HepG2 (cell line): Measurements from ENCODE around the gene FGGY. TPM values are rescaled to one million over a fixed set of nuclear protein-coding genes. Genes with fewer than 3 reads are reported as not detected.

ENCODE experiments used
- ATAC-seq: fragments of 200-7000 bp; cut with Tn5 transposase; 3 replicates; pipeline ENCODE4 v1.9.1; 2020; ENCODE audit warnings: mild to moderate bottlenecking, moderate library complexity
- BruUV-seq: library from RNA; stranded (reverse); fragments of 400-500 nt; replicated peaks from 2 replicates; lab custom pipeline; 2021; lab: Mats Ljungman, UMichigan
- CTCF ChIA-PET: fragments of 300-600 bp; formaldehyde crosslinking; extraction: SDS; loops from one replicate; lab custom pipeline; 2021; ENCODE audit warnings: low total read pairs, inconsistent platforms, low intra/inter-chr PET ratio; lab: Yijun Ruan, JAX
- POLR2A ChIA-PET: fragments of 350-600 bp; sonication (Branson Sonifier 250); formaldehyde crosslinking; loops from one replicate; lab custom pipeline; 2020; ENCODE audit warnings: antibody characterized with exemption, inconsistent platforms; lab: Yijun Ruan, JAX
- DNase-seq: peaks from one replicate; pipeline ENCODE4 v3.0.0-alpha.2; 2015; ENCODE audit warnings: low spot score
- FAIRE-seq: peaks from 3 replicates; lab custom pipeline; 2011; peaks lifted over from hg19 to GRCh38; lab: Jason Lieb, UNC
- H2AFZ ChIP-seq: one replicate; pipeline ENCODE4 v1.6.1; 2011; ENCODE audit warnings: low read length, inconsistent platforms
- H3K27ac ChIP-seq: fragments of 300-600 bp; 3 replicates; pipeline ENCODE4 v1.8.0; 2011; ENCODE audit warnings: mixed run types, mild to moderate bottlenecking, mixed read lengths, low read length, inconsistent platforms; ENCODE audit not compliant: insufficient read depth; ENCODE audit errors: extremely low read length
- H3K27me3 ChIP-seq, 2 experiments: fragments of 200-600 bp in 1 of 2; 2 replicates in 1 of 2; 3 replicates in 1 of 2; pipeline versions ENCODE4 v1.6.0 to v1.8.0; 2011; ENCODE audit warnings: low read length in 2 of 2, mild to moderate bottlenecking in 2 of 2, moderate library complexity in 2 of 2, inconsistent platforms in 1 of 2; ENCODE audit not compliant: insufficient read depth in 2 of 2, control insufficient read depth in 1 of 2
- H3K36me3 ChIP-seq, 2 experiments: fragments of 200-600 bp in 1 of 2; replicated peaks in 1 of 2; 2 replicates in 1 of 2; 3 replicates in 1 of 2; pipeline versions ENCODE4 v1.5.1 to v1.8.0; 2011; ENCODE audit warnings: low read length in 2 of 2, inconsistent platforms in 1 of 2; ENCODE audit not compliant: insufficient read depth in 2 of 2, control insufficient read depth in 1 of 2
- H3K4me1 ChIP-seq: 2 replicates; pipeline ENCODE4 v1.5.1; 2012; ENCODE audit warnings: low read length, inconsistent platforms; ENCODE audit not compliant: insufficient read depth
- H3K4me2 ChIP-seq: 2 replicates; pipeline ENCODE4 v1.6.0; 2011; ENCODE audit warnings: low read depth, low read length, inconsistent platforms
- H3K4me3 ChIP-seq, 3 experiments: fragments of 200-600 bp in 1 of 3; sonication (generic), shearing (Covaris generic) in 1 of 3; replicated peaks in 1 of 3; 2 replicates each; pipeline ENCODE4 v1.5.1; 2011 to 2016; ENCODE audit warnings: low read length in 3 of 3, inconsistent platforms in 2 of 3, low read depth in 2 of 3, mild to moderate bottlenecking in 2 of 3, control low read depth in 1 of 3, mixed read lengths in 1 of 3; ENCODE audit not compliant: insufficient read depth in 1 of 3
- H3K79me2 ChIP-seq: one replicate; pipeline ENCODE4 v1.6.1; 2011; ENCODE audit warnings: low read length, inconsistent platforms; ENCODE audit not compliant: insufficient read depth
- H3K9ac ChIP-seq: 2 replicates; pipeline ENCODE4 v1.6.0; 2011; ENCODE audit warnings: mild to moderate bottlenecking, low read depth, low read length, inconsistent platforms; ENCODE audit not compliant: insufficient read depth
- H3K9me3 ChIP-seq: 2 replicates; pipeline ENCODE4 v1.5.1; 2012; ENCODE audit warnings: mild to moderate bottlenecking, low read length
- H4K20me1 ChIP-seq: 2 replicates; pipeline ENCODE4 v1.6.0; 2011; ENCODE audit warnings: inconsistent platforms, mild to moderate bottlenecking, low read length, moderate library complexity; ENCODE audit not compliant: insufficient read depth
- CREB1 ChIP-seq, 2 experiments: fragments of 450-650 bp in 1 of 2; IDR thresholded peaks; 2 replicates each; pipeline ENCODE4 v1.6.1; 2016 to 2017; ENCODE audit warnings: control low read depth in 1 of 2, mild to moderate bottlenecking in 1 of 2, missing compliant biosample characterization in 1 of 2, missing genetic modification characterization in 1 of 2
- ELF3 ChIP-seq: IDR thresholded peaks from 2 replicates; pipeline ENCODE4 v1.6.1; 2016; ENCODE audit warnings: missing genetic modification reagents, missing compliant biosample characterization
- FOXJ3 ChIP-seq: sonication (generic); formaldehyde crosslinking; IDR thresholded peaks from 2 replicates; pipeline ENCODE4 v1.4.0; 2020; ENCODE audit warnings: missing genetic modification reagents, mild to moderate bottlenecking, borderline replicate concordance
- FOXP1 ChIP-seq, 2 experiments: fragments of 450-650 bp in 1 of 2; IDR thresholded peaks; 2 replicates each; pipeline ENCODE4 v1.6.1; 2017 to 2018; ENCODE audit warnings: antibody characterized with exemption in 1 of 2
- GFI1 ChIP-seq: sonication (generic); formaldehyde crosslinking; IDR thresholded peaks from 2 replicates; pipeline ENCODE4 v1.5.0; 2020; ENCODE audit warnings: missing genetic modification reagents, mild to moderate bottlenecking, borderline replicate concordance
- HNF4A ChIP-seq: sonication (generic); formaldehyde crosslinking; IDR thresholded peaks from 2 replicates; pipeline ENCODE4 v1.4.0; 2020; ENCODE audit warnings: missing genetic modification reagents
- HOXA3 ChIP-seq: sonication (generic); formaldehyde crosslinking; IDR thresholded peaks from 2 replicates; pipeline ENCODE4 v1.5.0; 2020; ENCODE audit warnings: missing genetic modification reagents
- ISL2 ChIP-seq: sonication (generic); formaldehyde crosslinking; IDR thresholded peaks from 2 replicates; pipeline ENCODE4 v1.5.0; 2020; ENCODE audit warnings: missing genetic modification reagents
- KDM4B ChIP-seq: sonication (generic); formaldehyde crosslinking; IDR thresholded peaks from 2 replicates; pipeline ENCODE4 v1.4.0; 2020; ENCODE audit warnings: missing genetic modification reagents
- SAP130 ChIP-seq: IDR thresholded peaks from 2 replicates; pipeline ENCODE4 v1.6.1; 2016; ENCODE audit warnings: low read depth
- SIX1 ChIP-seq: sonication (generic); formaldehyde crosslinking; IDR thresholded peaks from 2 replicates; pipeline ENCODE4 v1.4.0; 2020; ENCODE audit warnings: missing genetic modification reagents, borderline replicate concordance
- SMAD3 ChIP-seq: sonication (generic); formaldehyde crosslinking; IDR thresholded peaks from 2 replicates; pipeline ENCODE4 v1.4.0; 2020; ENCODE audit warnings: missing genetic modification reagents
- SOX13 ChIP-seq, 3 experiments: fragments of 450-650 bp in 1 of 3; sonication (generic) in 1 of 3; formaldehyde crosslinking in 1 of 3; IDR thresholded peaks in 2 of 3; conservative IDR thresholded peaks in 1 of 3; 2 replicates each; pipeline versions ENCODE4 v1.5.0 to v1.6.1; 2016 to 2020; ENCODE audit warnings: antibody characterized with exemption in 1 of 3, mild to moderate bottlenecking in 1 of 3, missing compliant biosample characterization in 1 of 3, missing genetic modification reagents in 1 of 3, moderate library complexity in 1 of 3
- SOX6 ChIP-seq, 2 experiments: fragments of 450-650 bp in 1 of 2; sonication (generic) in 1 of 2; formaldehyde crosslinking in 1 of 2; IDR thresholded peaks; 2 replicates each; pipeline versions ENCODE4 v1.4.0 to v1.6.1; 2017 to 2020; ENCODE audit warnings: antibody characterized with exemption in 1 of 2, mild to moderate bottlenecking in 1 of 2, missing genetic modification reagents in 1 of 2
- ZBTB42 ChIP-seq: sonication (generic); formaldehyde crosslinking; IDR thresholded peaks from 2 replicates; pipeline ENCODE4 v1.5.0; 2020; ENCODE audit warnings: mild to moderate bottlenecking, missing genetic modification reagents
- ZFP36 ChIP-seq: fragments of 150-350 bp; IDR thresholded peaks from 2 replicates; pipeline ENCODE4 v1.6.1; 2018; ENCODE audit warnings: borderline replicate concordance, low read length, low read depth; ENCODE audit not compliant: partially characterized antibody
- ZFP36L2 ChIP-seq: sonication (generic); formaldehyde crosslinking; IDR thresholded peaks from 2 replicates; pipeline ENCODE4 v1.4.0; 2020; ENCODE audit warnings: missing genetic modification reagents
- ZMYM3 ChIP-seq: sonication (generic); formaldehyde crosslinking; IDR thresholded peaks from 2 replicates; pipeline ENCODE4 v1.5.1; 2020; ENCODE audit warnings: mild to moderate bottlenecking, missing genetic modification reagents
- ZMYM4 ChIP-seq: sonication (generic); formaldehyde crosslinking; IDR thresholded peaks from 2 replicates; pipeline ENCODE4 v1.8.1; 2023; ENCODE audit warnings: mild to moderate bottlenecking, missing genetic modification reagents
- ZNF703 ChIP-seq: sonication (generic); formaldehyde crosslinking; IDR thresholded peaks from 2 replicates; pipeline ENCODE4 v1.5.1; 2020; ENCODE audit warnings: missing genetic modification reagents, mild to moderate bottlenecking, moderate library complexity, borderline replicate concordance
- ZNF792 ChIP-seq: IDR thresholded peaks from 2 replicates; pipeline ENCODE4 v1.6.1; 2016
- WGBS: methylation state at CpG from one replicate; pipeline ENCODE4 v1.1.6; 2017; ENCODE audit warnings: low lambda C conversion rate; 5-methylcytosine and 5-hydroxymethylcytosine counted together
- in situ Hi-C: cut with HindIII; loops from 2 replicates; pipeline ENCODE4 v1.10.0; 2017; ENCODE audit warnings: low pct_unique_long_range_greater_than_20kb; ENCODE audit not compliant: extremely low pct_ligation_motif_present
- intact Hi-C: fragments of 100-400 bp; cut with micrococcal nuclease; formaldehyde crosslinking; loops from one replicate; pipeline ENCODE4 v1.10.0; 2022; ENCODE audit not compliant: unreplicated experiment
- polyA plus RNA-seq, 8 experiments: library from polyadenylated mRNA; depleted of rRNA in 3 of 8; stranded (reverse) in 7 of 8; unstranded in 1 of 8; fragments of >200 nt; fragmentation: Illumina TruSeq in 4 of 8; extraction: Trizol in 4 of 8; gene quantifications; 2 replicates each; pipeline versions ENCODE4 v1.2.1 to v1.2.3, GENCODE V29; 2011 to 2016; ENCODE audit warnings: low read depth in 4 of 8, missing spikeins in 1 of 8, mixed read lengths in 1 of 8; ENCODE audit not compliant: insufficient read depth in 1 of 8
- total RNA-seq, 5 experiments: library from RNA; depleted of rRNA; stranded (reverse); fragments of >200 nt; fragmentation: Illumina TruSeq; extraction: Trizol; gene quantifications; 2 replicates each; pipeline ENCODE4 v1.2.3, GENCODE V29; 2016; ENCODE audit warnings: low read depth in 1 of 5
- TF ChIP-seq, protein P1 (sequence below): IDR thresholded peaks from 2 replicates; pipeline ENCODE4 v1.6.1; 2018; ENCODE audit warnings: missing genetic modification reagents, mild to moderate bottlenecking, missing compliant biosample characterization
- TF ChIP-seq, protein P2 (sequence below): sonication (generic); formaldehyde crosslinking; IDR thresholded peaks from 2 replicates; pipeline ENCODE4 v1.9.0; 2022; ENCODE audit warnings: low read depth, missing genetic modification reagents

Gene FGGY
- total and polyA plus RNA-seq, 2 of the 13 experiments (the other 11 are each of a cell fraction or from before 2014, with no cell fraction given): 15.7 to 27.5 TPM

DNA sequence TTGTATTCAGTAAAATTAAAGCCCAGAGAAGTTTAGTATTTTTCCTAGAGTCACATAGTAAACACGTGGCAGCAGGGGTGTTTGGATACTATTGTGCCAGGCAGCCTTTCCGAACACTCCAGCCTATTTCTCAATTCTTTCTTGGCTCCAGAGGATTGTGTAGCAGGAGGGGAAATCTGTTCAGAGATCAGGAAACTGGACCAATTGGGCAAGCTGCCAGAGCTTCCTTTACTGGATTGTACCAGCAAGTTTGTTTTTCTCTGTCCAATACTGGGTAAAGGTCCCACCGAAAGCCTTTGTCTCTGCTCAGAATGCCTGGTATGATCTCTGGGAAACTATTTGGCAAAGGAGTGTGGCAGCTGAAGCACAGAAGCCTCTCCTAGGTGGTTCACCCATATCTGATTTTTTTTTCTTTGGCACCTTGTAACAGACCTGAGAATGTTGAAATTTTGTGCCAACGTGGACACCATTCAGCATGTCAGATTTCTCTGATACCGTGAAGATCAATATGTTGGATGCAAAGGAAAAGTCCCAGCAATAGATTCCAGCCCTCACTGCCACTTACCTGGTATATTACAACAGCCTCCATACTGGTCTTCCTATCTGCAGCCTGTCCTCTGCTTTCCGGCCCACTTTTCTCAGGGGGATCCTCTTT lies 126.2 kb downstream of the FGGY start:
- WGBS: 29% methylated on average over 6 of the region's 6 CpGs
- in situ Hi-C loops: no loop called here
- Histone ChIP-seq H2AFZ (no peak overlapping the region), H3K9me3 (no peaks in the 10 kb centered on the region), H3K4me3 (no peak overlapping the region), H3K4me1 (peaks cover 41% of the 10 kb centered on the region), H3K79me2 (no peaks in the 10 kb centered on the region), H3K27me3 (no peaks in the 10 kb centered on the region), H3K4me2 (peak overlapping the region; percentile 46), H4K20me1 (no peaks in the 10 kb centered on the region), H3K9ac (no peak overlapping the region), H3K36me3 (no peaks in the 10 kb centered on the region), H3K27ac (peak overlapping the region; percentile 58)
- CTCF ChIA-PET: no interaction called here
- ATAC-seq (peak; percentile 92), FAIRE-seq (peak; percentile 92), DNase-seq (peak; percentile 92)
- no TSS peak for BruUV-seq
- POLR2A ChIA-PET: no interaction called here
- intact Hi-C loops: no loop called here
- no peak for TF ChIP-seq ZNF703 (CRISPR knock-in tag)
- peak; percentile 71; the same call in 1 of the 2 replicates for TF ChIP-seq GFI1 (CRISPR knock-in tag)
- TF ChIP-seq ZNF792 (CRISPR knock-in tag): 0 out of 2 replicates have a peak, but pooled peaks have one; percentile 25
- TF ChIP-seq SIX1: no peak
- no peak for TF ChIP-seq SOX6 (IDR thresholded peaks at IDR 0.05)
- peak; percentile 91 for TF ChIP-seq SOX6 (CRISPR knock-in tag; IDR thresholded peaks at IDR 0.05)
- TF ChIP-seq ELF3 (CRISPR knock-in tag): peak; percentile 74
- no peak for TF ChIP-seq ZBTB42 (CRISPR knock-in tag)
- TF ChIP-seq SOX13 (IDR thresholded peaks at IDR 0.05): no peak
- peak in 1 of 2 experiments; percentile 82; a peak in 2 of 4 replicates for TF ChIP-seq SOX13 (CRISPR knock-in tag; conservative IDR thresholded peaks at IDR 0.05 in 1 of 2, IDR thresholded peaks at IDR 0.05 in 1 of 2)
- TF ChIP-seq SAP130 (CRISPR knock-in tag): peak; percentile 39
- peak; percentile 69 for TF ChIP-seq HNF4A
- TF ChIP-seq CREB1 (IDR thresholded peaks at IDR 0.05): no peak
- TF ChIP-seq CREB1 (CRISPR knock-in tag; IDR thresholded peaks at IDR 0.05): peak; percentile 58
- 0 out of 2 replicates have a peak, but pooled peaks have one; percentile 42 for TF ChIP-seq KDM4B (CRISPR knock-in tag)
- TF ChIP-seq SMAD3 (CRISPR knock-in tag): 0 out of 2 replicates have a peak, but pooled peaks have one; percentile 59
- TF ChIP-seq ZMYM3 (CRISPR knock-in tag): peak; percentile 82
- peak; percentile 68 for TF ChIP-seq ZMYM4 (CRISPR knock-in tag)
- TF ChIP-seq ISL2: peak; percentile 69
- peak; percentile 43; the same call in 1 of the 2 replicates for TF ChIP-seq HOXA3 (CRISPR knock-in tag)
- TF ChIP-seq, protein P1, sequence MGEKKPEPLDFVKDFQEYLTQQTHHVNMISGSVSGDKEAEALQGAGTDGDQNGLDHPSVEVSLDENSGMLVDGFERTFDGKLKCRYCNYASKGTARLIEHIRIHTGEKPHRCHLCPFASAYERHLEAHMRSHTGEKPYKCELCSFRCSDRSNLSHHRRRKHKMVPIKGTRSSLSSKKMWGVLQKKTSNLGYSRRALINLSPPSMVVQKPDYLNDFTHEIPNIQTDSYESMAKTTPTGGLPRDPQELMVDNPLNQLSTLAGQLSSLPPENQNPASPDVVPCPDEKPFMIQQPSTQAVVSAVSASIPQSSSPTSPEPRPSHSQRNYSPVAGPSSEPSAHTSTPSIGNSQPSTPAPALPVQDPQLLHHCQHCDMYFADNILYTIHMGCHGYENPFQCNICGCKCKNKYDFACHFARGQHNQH (CRISPR knock-in tag): peak; percentile 72
- no peak for TF ChIP-seq ZFP36L2
- peak; percentile 71; the same call in 1 of the 2 replicates for TF ChIP-seq FOXJ3 (CRISPR knock-in tag)
- no peak for TF ChIP-seq ZFP36
- TF ChIP-seq FOXP1 (IDR thresholded peaks at IDR 0.05): no peak
- TF ChIP-seq FOXP1 (CRISPR knock-in tag; IDR thresholded peaks at IDR 0.05): peak; percentile 15; the same call in 1 of the 2 replicates
- TF ChIP-seq, protein P2, sequence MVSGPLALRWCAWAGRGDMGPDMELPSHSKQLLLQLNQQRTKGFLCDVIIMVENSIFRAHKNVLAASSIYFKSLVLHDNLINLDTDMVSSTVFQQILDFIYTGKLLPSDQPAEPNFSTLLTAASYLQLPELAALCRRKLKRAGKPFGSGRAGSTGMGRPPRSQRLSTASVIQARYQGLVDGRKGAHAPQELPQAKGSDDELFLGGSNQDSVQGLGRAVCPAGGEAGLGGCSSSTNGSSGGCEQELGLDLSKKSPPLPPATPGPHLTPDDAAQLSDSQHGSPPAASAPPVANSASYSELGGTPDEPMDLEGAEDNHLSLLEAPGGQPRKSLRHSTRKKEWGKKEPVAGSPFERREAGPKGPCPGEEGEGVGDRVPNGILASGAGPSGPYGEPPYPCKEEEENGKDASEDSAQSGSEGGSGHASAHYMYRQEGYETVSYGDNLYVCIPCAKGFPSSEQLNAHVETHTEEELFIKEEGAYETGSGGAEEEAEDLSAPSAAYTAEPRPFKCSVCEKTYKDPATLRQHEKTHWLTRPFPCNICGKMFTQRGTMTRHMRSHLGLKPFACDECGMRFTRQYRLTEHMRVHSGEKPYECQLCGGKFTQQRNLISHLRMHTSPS (CRISPR knock-in tag): peak; percentile 80; the same call in 1 of the 2 replicates
